Measurements from ENCODE around the gene CCL28. TPM values are rescaled to one million over a fixed set of nuclear protein-coding genes. Genes with fewer than 3 reads are reported as not detected.

The CCL28 gene
- total and polyA plus RNA-seq, 2 donors (not counting 3 experiments of a cell fraction or from before 2014, with no cell fraction given) = 1.2 to 1.8 TPM

DNA sequence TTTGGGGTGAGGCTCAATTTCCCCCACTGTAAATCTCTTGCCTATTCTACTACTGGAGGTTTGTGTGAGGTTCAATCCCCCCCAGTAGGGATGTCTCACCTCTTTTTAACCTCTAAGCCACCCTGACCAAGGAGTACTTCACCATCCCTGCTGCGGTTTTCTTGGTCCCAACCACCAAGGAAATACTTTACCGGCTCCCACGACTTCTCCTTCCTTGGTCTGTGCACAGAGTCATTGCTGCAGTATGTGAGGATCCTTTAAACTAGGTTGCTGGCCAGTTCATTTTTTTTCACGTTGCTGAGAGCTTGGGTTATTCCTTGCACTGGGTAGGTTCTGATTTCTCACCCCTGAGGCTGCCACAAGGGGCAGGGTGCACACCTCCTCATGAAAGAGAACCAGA is 76.5 kb downstream of the CCL28 start:
- TF ChIP-seq, protein P1, sequence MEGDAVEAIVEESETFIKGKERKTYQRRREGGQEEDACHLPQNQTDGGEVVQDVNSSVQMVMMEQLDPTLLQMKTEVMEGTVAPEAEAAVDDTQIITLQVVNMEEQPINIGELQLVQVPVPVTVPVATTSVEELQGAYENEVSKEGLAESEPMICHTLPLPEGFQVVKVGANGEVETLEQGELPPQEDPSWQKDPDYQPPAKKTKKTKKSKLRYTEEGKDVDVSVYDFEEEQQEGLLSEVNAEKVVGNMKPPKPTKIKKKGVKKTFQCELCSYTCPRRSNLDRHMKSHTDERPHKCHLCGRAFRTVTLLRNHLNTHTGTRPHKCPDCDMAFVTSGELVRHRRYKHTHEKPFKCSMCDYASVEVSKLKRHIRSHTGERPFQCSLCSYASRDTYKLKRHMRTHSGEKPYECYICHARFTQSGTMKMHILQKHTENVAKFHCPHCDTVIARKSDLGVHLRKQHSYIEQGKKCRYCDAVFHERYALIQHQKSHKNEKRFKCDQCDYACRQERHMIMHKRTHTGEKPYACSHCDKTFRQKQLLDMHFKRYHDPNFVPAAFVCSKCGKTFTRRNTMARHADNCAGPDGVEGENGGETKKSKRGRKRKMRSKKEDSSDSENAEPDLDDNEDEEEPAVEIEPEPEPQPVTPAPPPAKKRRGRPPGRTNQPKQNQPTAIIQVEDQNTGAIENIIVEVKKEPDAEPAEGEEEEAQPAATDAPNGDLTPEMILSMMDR (IDR thresholded peaks at IDR 0.05; ENCODE audit: extremely low read depth in 1 of 2, insufficient read depth in 1 of 2, low read depth in 1 of 2, low read length in 2 of 2) = no peak
- no peak for TF ChIP-seq FOS (IDR thresholded peaks at IDR 0.05; ENCODE audit: borderline replicate concordance, insufficient read depth, low read length)
- no peak for TF ChIP-seq EZH2 (IDR thresholded peaks at IDR 0.05; ENCODE audit: borderline replicate concordance, low read depth, low read length, severe bottlenecking)
- TF ChIP-seq JUN (IDR thresholded peaks at IDR 0.05; ENCODE audit: borderline replicate concordance, insufficient read depth, insufficient read length, low read depth) = no peak
- TF ChIP-seq POLR2AphosphoS5 (IDR thresholded peaks at IDR 0.05; ENCODE audit: insufficient read depth, low read depth, low read length) = no peak
- TF ChIP-seq, protein P2, sequence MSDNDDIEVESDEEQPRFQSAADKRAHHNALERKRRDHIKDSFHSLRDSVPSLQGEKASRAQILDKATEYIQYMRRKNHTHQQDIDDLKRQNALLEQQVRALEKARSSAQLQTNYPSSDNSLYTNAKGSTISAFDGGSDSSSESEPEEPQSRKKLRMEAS (IDR thresholded peaks at IDR 0.05; ENCODE audit: insufficient read depth, insufficient read length) = no peak
- no peak for TF ChIP-seq POLR2A (IDR thresholded peaks at IDR 0.05; ENCODE audit: low read depth, low read length)
- TF ChIP-seq MYC (IDR thresholded peaks at IDR 0.05; ENCODE audit: low read depth, low read length) = no peak
- no peak for TF ChIP-seq GATA2 (IDR thresholded peaks at IDR 0.05; ENCODE audit: insufficient read depth, insufficient read length, low read depth, low read length)
- H2AFZ ChIP-seq (ENCODE audit: low read depth, low read length) = no peak overlapping the region
- no peak overlapping the region for H3K4me3 ChIP-seq (replicated peaks in 1 of 3; ENCODE audit: insufficient read depth in 1 of 3, low read depth in 1 of 3, low read length in 3 of 3)
- intact Hi-C loops (cut with micrococcal nuclease) (no loop called here), dilution Hi-C loops (cut with MboI; ENCODE audit: extremely low pct_ligation_motif_present, low sequenced_read_pairs) (no loop called here)
- H3K27ac ChIP-seq (ENCODE audit: insufficient read depth, low read depth, low read length) = no peak overlapping the region
- FAIRE-seq (no peak), DNase-seq (ENCODE audit: low read depth, low spot score) (no peak)
- no peak overlapping the region for H3K4me2 ChIP-seq (ENCODE audit: insufficient read depth, low read length)
- no peak overlapping the region for H3K9ac ChIP-seq (replicated peaks; ENCODE audit: extremely low read depth, insufficient read depth, low read length)
- no peaks in the 10 kb centered on the region for H3K9me1 ChIP-seq (replicated peaks; ENCODE audit: control insufficient read depth, extremely low read depth, insufficient read depth, low read length)
- CTCF ChIA-PET = no interaction called here
- BruUV-seq (replicated peaks) = no TSS peak
- H3K79me2 ChIP-seq (ENCODE audit: control insufficient read depth, insufficient read depth, low read length) = no peaks in the 10 kb centered on the region
- POLR2A ChIA-PET = no interaction called here
- no peaks in the 10 kb centered on the region for H3K27me3 ChIP-seq (ENCODE audit: control insufficient read depth in 2 of 2, insufficient read depth in 2 of 2, low read length in 2 of 2)
- no peaks in the 10 kb centered on the region for H4K20me1 ChIP-seq (replicated peaks; ENCODE audit: control insufficient read depth, extremely low read depth, insufficient read depth, low read length)
- H3K9me3 ChIP-seq (replicated peaks; ENCODE audit: control insufficient read depth, insufficient read depth, low read length) = no peaks in the 10 kb centered on the region
- H3K4me1 ChIP-seq (ENCODE audit: control insufficient read depth, extremely low read depth, insufficient read depth, low read length) = no peaks in the 10 kb centered on the region
- H3K36me3 ChIP-seq (ENCODE audit: control insufficient read depth in 2 of 2, extremely low read depth in 1 of 2, insufficient read depth in 2 of 2, low read length in 2 of 2) = no peaks in the 10 kb centered on the region

Measured in endothelial cell of umbilical vein (primary cell).